Psoas muscle (tissue), 8 donors: Measurements from ENCODE around the gene MED13L. TPM values are rescaled to one million over a fixed set of nuclear protein-coding genes. Genes with fewer than 3 reads are reported as not detected.
A peak's percentile ranks its signal among the peaks of the same experiment; 100 is the strongest.

Experiments used
- ATAC-seq, 4 donors: fragments of 200-7000 bp; cut with Tn5 transposase; one replicate each; pipeline ENCODE4 v1.9.1; 2020; ENCODE audit warnings: moderate library complexity in 3 of 4, mild to moderate bottlenecking in 2 of 4
- DNase-seq, 2 donors: peaks; one replicate each; pipeline ENCODE4 v3.0.0-alpha.2; 2020
- H3K27ac ChIP-seq: fragments of 200-600 bp; one replicate; pipeline ENCODE4 v1.8.0; 2022
- H3K27me3 ChIP-seq, 3 donors: fragments of 200-600 bp in 1 of 3; one replicate each; pipeline versions ENCODE4 v1.6.1 to v1.8.0; 2013 to 2022; ENCODE audit warnings: low read length in 2 of 3, mild to moderate bottlenecking in 2 of 3, moderate library complexity in 1 of 3; ENCODE audit not compliant: insufficient read depth in 3 of 3
- H3K36me3 ChIP-seq, 2 donors: fragments of 200-600 bp in 1 of 2; one replicate each; pipeline versions ENCODE4 v1.6.1 to v1.8.0; 2013 to 2022; ENCODE audit warnings: low read depth in 1 of 2, mild to moderate bottlenecking in 1 of 2, moderate library complexity in 1 of 2; ENCODE audit not compliant: insufficient read depth in 1 of 2
- H3K4me1 ChIP-seq: fragments of 200-600 bp; one replicate; pipeline ENCODE4 v1.8.0; 2022
- H3K4me3 ChIP-seq: fragments of 200-600 bp; one replicate; pipeline ENCODE4 v1.8.0; 2022; ENCODE audit warnings: mild to moderate bottlenecking
- H3K9me3 ChIP-seq: fragments of 200-600 bp; one replicate; pipeline ENCODE4 v1.8.0; 2022
- CTCF ChIP-seq: fragments of 200-600 bp; IDR thresholded peaks from one replicate; pipeline ENCODE4 v1.8.0; 2022; ENCODE audit warnings: antibody characterized with exemption
- WGBS, 3 donors: extraction: QIAGEN DNeasy Blood & Tissue Kit; methylation state at CpG; one replicate each; pipeline versions ENCODE4 v1.1.6 to v1.1.7; 2013; 5-methylcytosine and 5-hydroxymethylcytosine counted together
- intact Hi-C, 2 donors: fragments of 100-400 bp; cut with DNase I; formaldehyde crosslinking; loops; one replicate each; pipeline versions ENCODE4 v1.11.0 to v1.14.2; 2022
- polyA plus RNA-seq, 3 donors: library from polyadenylated mRNA; stranded (reverse); fragments of 200-250 nt; gene quantifications; one replicate each; pipeline ENCODE4 v1.2.3, GENCODE V29; 2013
- total RNA-seq, 4 donors: library from RNA; stranded (reverse); fragmentation: NEBNext Ultra II Directional in 2 of 4; extraction: Animal tissue kit (Norgen Biotek cat#: 25700) in 2 of 4; gene quantifications; one replicate each; pipeline versions ENCODE4 v1.2.1 to v1.2.4, GENCODE V29; 2021 to 2023
- donor health status: healthy with polysubstance abuse.
- donor health status: DM: no; HTN: no; CAD: no; lungs with moderate emphysema.
- donor health status: Bipolar disorder and iron deficiency.
- donor health status: healthy.
- donor health status: DM: yes; HTN: yes; CAD: no.
- donor health status: DM: no; HTN: no; CAD: no.
- donor health status: DM: no; HTN: no; CAD: no.
- donor health status: DM: yes; HTN: yes; CAD: no.

MED13L gene
- total and polyA plus RNA-seq, 7 donors: 8.9 to 90.5 (median 72.5) TPM

DNA sequence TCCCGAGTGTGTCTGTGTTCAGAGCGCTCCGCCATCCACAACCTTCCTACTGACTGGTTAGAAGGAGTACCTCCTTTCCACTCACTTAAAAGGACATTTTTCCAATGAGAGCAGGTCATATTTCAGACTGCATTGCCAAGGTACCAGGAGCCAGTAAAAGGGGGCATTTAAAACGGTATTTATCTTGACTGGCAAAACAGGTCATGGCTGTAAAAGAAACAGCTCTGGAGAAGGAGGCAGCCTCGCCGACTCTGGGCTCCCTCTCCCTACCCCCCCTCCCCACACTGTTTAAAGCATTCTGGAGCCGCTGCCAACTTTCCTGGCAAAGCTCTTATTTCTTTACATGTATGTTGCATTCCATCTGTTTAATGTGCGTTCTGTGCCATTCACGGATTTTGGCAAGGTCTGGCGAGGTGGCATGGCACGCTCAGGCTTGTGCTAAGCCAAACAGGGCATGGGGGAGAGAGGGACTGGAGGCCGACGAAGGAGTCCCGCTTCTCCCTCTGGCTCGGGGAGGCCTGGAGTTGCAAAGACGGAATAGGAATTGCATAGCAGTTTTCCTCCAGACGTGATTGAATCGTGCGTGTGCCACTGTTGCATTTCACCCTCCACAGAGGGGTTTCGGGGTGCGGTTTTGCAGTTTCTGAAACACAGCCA lies 41.2 kb upstream of the MED13L start:
- H3K4me3 ChIP-seq: peak overlapping the region; percentile 62
- no peaks in the 10 kb centered on the region for H3K9me3 ChIP-seq
- WGBS, 3 donors: 26 to 43% (median 30%) methylated on average over 21 of the region's 21 CpGs
- ATAC-seq (peak; percentile 12 to 47 (median 24)), DNase-seq (no peak)
- peaks cover 20% of the 10 kb centered on the region for H3K4me1 ChIP-seq
- no peaks in the 10 kb centered on the region for H3K36me3 ChIP-seq
- TF ChIP-seq CTCF: no peak
- H3K27me3 ChIP-seq: no peaks in the 10 kb centered on the region
- intact Hi-C loops: loop anchor here (1.0 to 5.0 kb wide), 2 partner anchors 41 kb away; partner anchors contain the start of gene MED13L (in 2 of the 2)
- H3K27ac ChIP-seq: peak overlapping the region; percentile 92

- no peaks in the 10 kb centered on the region for H3K27me3 ChIP-seq
- TF ChIP-seq CTCF: no peak
- no peaks in the 10 kb centered on the region for H3K9me3 ChIP-seq
- H3K4me3 ChIP-seq: peak overlapping the region; percentile 62
- H3K36me3 ChIP-seq: no peaks in the 10 kb centered on the region
- intact Hi-C loops: loop anchor here in 1 of 2 donors (5.0 kb wide), 1 partner anchor 41 kb away; the partner anchor contains the start of gene MED13L
- H3K4me1 ChIP-seq: peaks cover 20% of the 10 kb centered on the region
- H3K27ac ChIP-seq: peak overlapping the region; percentile 92
- DNase-seq (peak in 1 of 2 donors; percentile 70), ATAC-seq (peak; percentile 38 to 70 (median 56))
- WGBS, 3 donors: 27 to 60% (median 29%) methylated on average over 23 of the region's 23 CpGs
Observed at GRCh38 chr12:116317986-116318575, 40.6 kb upstream of the MED13L start.

- no peak overlapping the region for H3K4me3 ChIP-seq
- H3K27ac ChIP-seq: no peak overlapping the region
- no peaks in the 10 kb centered on the region for H3K36me3 ChIP-seq
- H3K27me3 ChIP-seq: no peaks in the 10 kb centered on the region
- 94 to 99% (median 97%) methylated on average over 4 of the region's 4 CpGs for WGBS, 3 donors
- no peak for TF ChIP-seq CTCF
- peaks cover 20% of the 10 kb centered on the region for H3K4me1 ChIP-seq
- no peaks in the 10 kb centered on the region for H3K9me3 ChIP-seq
- DNase-seq (no peak), ATAC-seq (no peak)
- intact Hi-C loops: loop anchor here in 1 of 2 donors (5.0 kb wide), 1 partner anchor 40 kb away; the partner anchor contains the start of gene MED13L
Observed at GRCh38 chr12:116317139-116317538, 39.6 kb upstream of the MED13L start.

- H3K36me3 ChIP-seq: no peaks in the 10 kb centered on the region
- H3K4me3 ChIP-seq: no peak overlapping the region
- no peak for TF ChIP-seq CTCF
- H3K4me1 ChIP-seq: peaks cover 10% of the 10 kb centered on the region
- no peaks in the 10 kb centered on the region for H3K27me3 ChIP-seq
- no peak overlapping the region for H3K27ac ChIP-seq
- H3K9me3 ChIP-seq: no peaks in the 10 kb centered on the region
- ATAC-seq: no peak
- intact Hi-C loops: no loop called here
- no peak for DNase-seq
- WGBS, 3 donors: 52 to 66% (median 56%) methylated on average over 7 of the region's 7 CpGs
Observed at GRCh38 chr12:116314477-116314876, 37.0 kb upstream of the MED13L start.
